K562 (cell line): Measurements from ENCODE around the gene RNF32. TPM values are rescaled to one million over a fixed set of nuclear protein-coding genes. Genes with fewer than 3 reads are reported as not detected.

Experiments used
- BCL6 ChIP-seq: fragments of 250-450 bp; sonication (Bioruptor Pico); IDR thresholded peaks from 2 replicates; pipeline ENCODE4 v1.4.0; 2020
- ESRRA ChIP-seq: fragments of 450-650 bp; IDR thresholded peaks from 2 replicates; pipeline ENCODE4 v1.6.1; 2014; ENCODE audit warnings: low read depth, mild to moderate bottlenecking, moderate library complexity, borderline replicate concordance
- JUN ChIP-seq, 2 experiments: sonication (generic) in 1 of 2; formaldehyde crosslinking in 1 of 2; IDR thresholded peaks; 2 replicates each; pipeline versions ENCODE4 v1.6.1 to v1.8.0; 2012 to 2022; ENCODE audit warnings: borderline replicate concordance in 2 of 2, mild to moderate bottlenecking in 2 of 2, improper control_type of control experiment in 1 of 2, low read depth in 1 of 2, low read length in 1 of 2, missing genetic modification reagents in 1 of 2
- MTA1 ChIP-seq: fragments of 450-650 bp; IDR thresholded peaks from 2 replicates; pipeline ENCODE4 v1.6.1; 2017; ENCODE audit warnings: borderline replicate concordance
- MYC ChIP-seq, 2 experiments: fragments of 250-450 bp in 1 of 2; sonication (Bioruptor Pico) in 1 of 2; IDR thresholded peaks; 2 replicates each; pipeline versions ENCODE4 v1.5.1 to v1.6.1; 2012 to 2021; ENCODE audit warnings: low read depth in 2 of 2, borderline replicate concordance in 1 of 2, improper control_type of control experiment in 1 of 2, low read length in 1 of 2, mild to moderate bottlenecking in 1 of 2, moderate library complexity in 1 of 2
- NR3C1 ChIP-seq: sonication (generic); formaldehyde crosslinking; IDR thresholded peaks from 2 replicates; pipeline ENCODE4 v1.8.1; 2022; ENCODE audit warnings: missing genetic modification reagents
- PHF21A ChIP-seq: fragments of 450-650 bp; IDR thresholded peaks from 2 replicates; pipeline ENCODE4 v1.6.1; 2017; ENCODE audit warnings: low read depth, borderline replicate concordance
- PYGO2 ChIP-seq: fragments of 450-650 bp; IDR thresholded peaks from 2 replicates; pipeline ENCODE4 v1.6.1; 2016; ENCODE audit warnings: mild to moderate bottlenecking, missing genetic modification characterization, moderate library complexity, missing compliant biosample characterization
- SPI1 ChIP-seq: IDR thresholded peaks from 2 replicates; pipeline ENCODE4 v1.6.1; 2011; ENCODE audit warnings: low read depth, low read length, control low read depth, borderline replicate concordance
- STAG1 ChIP-seq: sonication (generic); formaldehyde crosslinking; IDR thresholded peaks from 2 replicates; pipeline ENCODE4 v1.5.0; 2020; ENCODE audit warnings: missing genetic modification reagents, borderline replicate concordance
- YY1 ChIP-seq, 3 experiments: IDR thresholded peaks; 2 replicates each; pipeline ENCODE4 v1.6.1; 2011; ENCODE audit warnings: low read length in 2 of 3, mild to moderate bottlenecking in 2 of 3, moderate library complexity in 2 of 3, borderline replicate concordance in 1 of 3, control low read depth in 1 of 3, low read depth in 1 of 3; ENCODE audit not compliant: insufficient read depth in 3 of 3, insufficient replicate concordance in 2 of 3, control insufficient read depth in 1 of 3, insufficient read length in 1 of 3; ENCODE audit errors: extremely low read depth in 1 of 3
- ZNF707 ChIP-seq: fragments of 250-450 bp; sonication (Bioruptor Pico); conservative IDR thresholded peaks from 2 replicates; pipeline ENCODE4 v1.8.0; 2022; ENCODE audit warnings: inconsistent platforms, mild to moderate bottlenecking, moderate library complexity
- ZNF785 ChIP-seq: fragments of 250-450 bp; sonication (Bioruptor Pico); IDR thresholded peaks from 2 replicates; pipeline ENCODE4 v1.4.0; 2020; ENCODE audit warnings: mild to moderate bottlenecking
- polyA plus RNA-seq, 8 experiments: library from polyadenylated mRNA; depleted of rRNA in 4 of 8; stranded (reverse) in 5 of 8; unstranded in 3 of 8; fragments of >200 nt; fragmentation: Nextera tagmentation in 2 of 8; fragmentation: Illumina TruSeq in 1 of 8; extraction: Ambion mirVana in 2 of 8; extraction: Trizol in 1 of 8; gene quantifications; 2 replicates each; pipeline versions ENCODE4 v1.2.1 to v1.2.3, GENCODE V29; 2011 to 2014; ENCODE audit warnings: inconsistent platforms in 1 of 8, missing spikeins in 1 of 8
- total RNA-seq, 7 experiments: library from RNA; depleted of rRNA in 6 of 7; stranded (reverse); fragments of >200 nt in 6 of 7; fragmentation: Illumina TruSeq in 2 of 7; extraction: Trizol in 2 of 7; gene quantifications; 2 replicates each; pipeline versions ENCODE4 v1.2.1 to v1.2.3, GENCODE V29; 2011 to 2021; ENCODE audit warnings: low replicate concordance in 1 of 7
- TF ChIP-seq, protein P1 (sequence below): fragments of 450-650 bp; IDR thresholded peaks from 2 replicates; pipeline ENCODE4 v1.6.1; 2016; ENCODE audit warnings: mild to moderate bottlenecking, moderate library complexity
- TF ChIP-seq, protein P2 (sequence below): fragments of 450-650 bp; formaldehyde crosslinking; IDR thresholded peaks from 2 replicates; pipeline ENCODE4 v1.4.0; 2022; ENCODE audit warnings: mild to moderate bottlenecking, moderate library complexity

Gene RNF32
- total and polyA plus RNA-seq, 9 of the 15 experiments (the other 6 are each of a cell fraction or from before 2014, with no cell fraction given) = 2.6 to 7.0 (median 4.6) TPM

DNA sequence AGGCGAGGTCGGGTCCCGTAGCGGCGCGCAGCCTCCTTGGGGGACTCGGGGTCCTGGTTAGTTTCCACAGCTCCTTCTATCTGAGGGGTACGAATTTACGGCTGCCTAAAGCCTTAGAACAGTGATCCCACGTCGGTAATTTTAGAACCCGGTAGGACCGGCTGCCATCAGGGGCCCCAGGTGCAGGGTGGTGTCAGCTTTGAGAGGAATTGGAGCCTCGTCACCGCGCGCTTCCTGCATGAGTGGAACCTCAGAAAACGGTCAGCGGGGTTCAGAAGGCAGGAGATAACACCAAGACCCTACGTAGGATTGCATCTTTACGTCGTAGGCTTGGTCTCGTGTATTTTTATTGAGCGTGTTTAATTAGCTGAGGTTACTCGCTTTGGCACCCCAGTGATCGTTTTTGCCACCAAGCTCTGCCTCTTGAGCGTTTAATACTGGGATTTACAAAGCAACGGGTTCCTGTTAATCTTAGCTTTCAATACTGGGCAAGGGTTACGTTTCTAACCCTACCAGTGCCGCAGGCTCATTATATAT, 443 bp downstream of the RNF32 start (continued):
- 0 out of 2 replicates have a peak, but pooled peaks have one; percentile 3 for TF ChIP-seq JUN (IDR thresholded peaks at IDR 0.05; ENCODE audit: borderline replicate concordance, low read depth, low read length)
- no peak for TF ChIP-seq JUN (CRISPR knock-in tag; IDR thresholded peaks at IDR 0.05; ENCODE audit: borderline replicate concordance)
- TF ChIP-seq, protein P1, sequence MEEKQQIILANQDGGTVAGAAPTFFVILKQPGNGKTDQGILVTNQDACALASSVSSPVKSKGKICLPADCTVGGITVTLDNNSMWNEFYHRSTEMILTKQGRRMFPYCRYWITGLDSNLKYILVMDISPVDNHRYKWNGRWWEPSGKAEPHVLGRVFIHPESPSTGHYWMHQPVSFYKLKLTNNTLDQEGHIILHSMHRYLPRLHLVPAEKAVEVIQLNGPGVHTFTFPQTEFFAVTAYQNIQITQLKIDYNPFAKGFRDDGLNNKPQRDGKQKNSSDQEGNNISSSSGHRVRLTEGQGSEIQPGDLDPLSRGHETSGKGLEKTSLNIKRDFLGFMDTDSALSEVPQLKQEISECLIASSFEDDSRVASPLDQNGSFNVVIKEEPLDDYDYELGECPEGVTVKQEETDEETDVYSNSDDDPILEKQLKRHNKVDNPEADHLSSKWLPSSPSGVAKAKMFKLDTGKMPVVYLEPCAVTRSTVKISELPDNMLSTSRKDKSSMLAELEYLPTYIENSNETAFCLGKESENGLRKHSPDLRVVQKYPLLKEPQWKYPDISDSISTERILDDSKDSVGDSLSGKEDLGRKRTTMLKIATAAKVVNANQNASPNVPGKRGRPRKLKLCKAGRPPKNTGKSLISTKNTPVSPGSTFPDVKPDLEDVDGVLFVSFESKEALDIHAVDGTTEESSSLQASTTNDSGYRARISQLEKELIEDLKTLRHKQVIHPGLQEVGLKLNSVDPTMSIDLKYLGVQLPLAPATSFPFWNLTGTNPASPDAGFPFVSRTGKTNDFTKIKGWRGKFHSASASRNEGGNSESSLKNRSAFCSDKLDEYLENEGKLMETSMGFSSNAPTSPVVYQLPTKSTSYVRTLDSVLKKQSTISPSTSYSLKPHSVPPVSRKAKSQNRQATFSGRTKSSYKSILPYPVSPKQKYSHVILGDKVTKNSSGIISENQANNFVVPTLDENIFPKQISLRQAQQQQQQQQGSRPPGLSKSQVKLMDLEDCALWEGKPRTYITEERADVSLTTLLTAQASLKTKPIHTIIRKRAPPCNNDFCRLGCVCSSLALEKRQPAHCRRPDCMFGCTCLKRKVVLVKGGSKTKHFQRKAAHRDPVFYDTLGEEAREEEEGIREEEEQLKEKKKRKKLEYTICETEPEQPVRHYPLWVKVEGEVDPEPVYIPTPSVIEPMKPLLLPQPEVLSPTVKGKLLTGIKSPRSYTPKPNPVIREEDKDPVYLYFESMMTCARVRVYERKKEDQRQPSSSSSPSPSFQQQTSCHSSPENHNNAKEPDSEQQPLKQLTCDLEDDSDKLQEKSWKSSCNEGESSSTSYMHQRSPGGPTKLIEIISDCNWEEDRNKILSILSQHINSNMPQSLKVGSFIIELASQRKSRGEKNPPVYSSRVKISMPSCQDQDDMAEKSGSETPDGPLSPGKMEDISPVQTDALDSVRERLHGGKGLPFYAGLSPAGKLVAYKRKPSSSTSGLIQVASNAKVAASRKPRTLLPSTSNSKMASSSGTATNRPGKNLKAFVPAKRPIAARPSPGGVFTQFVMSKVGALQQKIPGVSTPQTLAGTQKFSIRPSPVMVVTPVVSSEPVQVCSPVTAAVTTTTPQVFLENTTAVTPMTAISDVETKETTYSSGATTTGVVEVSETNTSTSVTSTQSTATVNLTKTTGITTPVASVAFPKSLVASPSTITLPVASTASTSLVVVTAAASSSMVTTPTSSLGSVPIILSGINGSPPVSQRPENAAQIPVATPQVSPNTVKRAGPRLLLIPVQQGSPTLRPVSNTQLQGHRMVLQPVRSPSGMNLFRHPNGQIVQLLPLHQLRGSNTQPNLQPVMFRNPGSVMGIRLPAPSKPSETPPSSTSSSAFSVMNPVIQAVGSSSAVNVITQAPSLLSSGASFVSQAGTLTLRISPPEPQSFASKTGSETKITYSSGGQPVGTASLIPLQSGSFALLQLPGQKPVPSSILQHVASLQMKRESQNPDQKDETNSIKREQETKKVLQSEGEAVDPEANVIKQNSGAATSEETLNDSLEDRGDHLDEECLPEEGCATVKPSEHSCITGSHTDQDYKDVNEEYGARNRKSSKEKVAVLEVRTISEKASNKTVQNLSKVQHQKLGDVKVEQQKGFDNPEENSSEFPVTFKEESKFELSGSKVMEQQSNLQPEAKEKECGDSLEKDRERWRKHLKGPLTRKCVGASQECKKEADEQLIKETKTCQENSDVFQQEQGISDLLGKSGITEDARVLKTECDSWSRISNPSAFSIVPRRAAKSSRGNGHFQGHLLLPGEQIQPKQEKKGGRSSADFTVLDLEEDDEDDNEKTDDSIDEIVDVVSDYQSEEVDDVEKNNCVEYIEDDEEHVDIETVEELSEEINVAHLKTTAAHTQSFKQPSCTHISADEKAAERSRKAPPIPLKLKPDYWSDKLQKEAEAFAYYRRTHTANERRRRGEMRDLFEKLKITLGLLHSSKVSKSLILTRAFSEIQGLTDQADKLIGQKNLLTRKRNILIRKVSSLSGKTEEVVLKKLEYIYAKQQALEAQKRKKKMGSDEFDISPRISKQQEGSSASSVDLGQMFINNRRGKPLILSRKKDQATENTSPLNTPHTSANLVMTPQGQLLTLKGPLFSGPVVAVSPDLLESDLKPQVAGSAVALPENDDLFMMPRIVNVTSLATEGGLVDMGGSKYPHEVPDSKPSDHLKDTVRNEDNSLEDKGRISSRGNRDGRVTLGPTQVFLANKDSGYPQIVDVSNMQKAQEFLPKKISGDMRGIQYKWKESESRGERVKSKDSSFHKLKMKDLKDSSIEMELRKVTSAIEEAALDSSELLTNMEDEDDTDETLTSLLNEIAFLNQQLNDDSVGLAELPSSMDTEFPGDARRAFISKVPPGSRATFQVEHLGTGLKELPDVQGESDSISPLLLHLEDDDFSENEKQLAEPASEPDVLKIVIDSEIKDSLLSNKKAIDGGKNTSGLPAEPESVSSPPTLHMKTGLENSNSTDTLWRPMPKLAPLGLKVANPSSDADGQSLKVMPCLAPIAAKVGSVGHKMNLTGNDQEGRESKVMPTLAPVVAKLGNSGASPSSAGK = peak; percentile 34
- no peak for TF ChIP-seq MYC (IDR thresholded peaks at IDR 0.05; ENCODE audit: low read depth, low read length)
- TF ChIP-seq MYC (CRISPR knock-in tag; IDR thresholded peaks at IDR 0.05; ENCODE audit: borderline replicate concordance, low read depth) = peak; percentile 83
- TF ChIP-seq SPI1 = no peak
- peak in 1 of 3 experiments; percentile 81 for TF ChIP-seq YY1 (IDR thresholded peaks at IDR 0.05; ENCODE audit: borderline replicate concordance in 1 of 3, control insufficient read depth in 1 of 3, extremely low read depth in 1 of 3, insufficient read depth in 3 of 3, insufficient read length in 1 of 3, insufficient replicate concordance in 2 of 3, low read depth in 1 of 3, low read length in 2 of 3)
- TF ChIP-seq, protein P2, sequence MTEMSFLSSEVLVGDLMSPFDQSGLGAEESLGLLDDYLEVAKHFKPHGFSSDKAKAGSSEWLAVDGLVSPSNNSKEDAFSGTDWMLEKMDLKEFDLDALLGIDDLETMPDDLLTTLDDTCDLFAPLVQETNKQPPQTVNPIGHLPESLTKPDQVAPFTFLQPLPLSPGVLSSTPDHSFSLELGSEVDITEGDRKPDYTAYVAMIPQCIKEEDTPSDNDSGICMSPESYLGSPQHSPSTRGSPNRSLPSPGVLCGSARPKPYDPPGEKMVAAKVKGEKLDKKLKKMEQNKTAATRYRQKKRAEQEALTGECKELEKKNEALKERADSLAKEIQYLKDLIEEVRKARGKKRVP = no peak
- no peak for TF ChIP-seq ZNF785 (CRISPR knock-in tag)
- TF ChIP-seq STAG1 (CRISPR knock-in tag) = no peak
- no peak for TF ChIP-seq PHF21A
- TF ChIP-seq BCL6 = no peak
- TF ChIP-seq ESRRA = no peak
- no peak for TF ChIP-seq PYGO2 (tag)
- TF ChIP-seq MTA1 = no peak
- TF ChIP-seq NR3C1 (CRISPR knock-in tag) = no peak
- no peak for TF ChIP-seq ZNF707 (CRISPR knock-in tag)
